Endothelial cell of umbilical vein (primary cell): ENCODE measurements around the gene EHBP1L1. TPM values are rescaled to one million over a fixed set of nuclear protein-coding genes. Genes with fewer than 3 reads are reported as not detected.

ENCODE experiments used
- BruUV-seq: library from RNA; stranded (reverse); fragments of 400-500 nt; replicated peaks from 2 replicates; lab custom pipeline; 2021; lab: Mats Ljungman, UMichigan
- CTCF ChIA-PET: fragments of 300-600, 350-600 bp; sonication (Branson Sonifier 250); formaldehyde crosslinking; loops from one replicate; lab custom pipeline; 2021; ENCODE audit warnings: antibody characterized with exemption, inconsistent platforms; lab: Charles Lee
- POLR2A ChIA-PET: fragments of 300-600, 350-600 bp; sonication (Branson Sonifier 250); formaldehyde crosslinking; loops from one replicate; lab custom pipeline; 2021; ENCODE audit warnings: antibody characterized with exemption, inconsistent platforms; lab: Charles Lee
- DNase-seq: peaks from one replicate; pipeline ENCODE4 v3.0.0-alpha.2; 2011; ENCODE audit warnings: low read depth, low spot score
- FAIRE-seq: peaks from 2 replicates; lab custom pipeline; 2011; peaks lifted over from hg19 to GRCh38; lab: Jason Lieb, UNC
- H2AFZ ChIP-seq: 2 replicates; pipeline ENCODE4 v1.6.0; 2012; ENCODE audit warnings: low read depth, low read length, control low read depth, inconsistent platforms
- H3K27ac ChIP-seq: 2 replicates; pipeline ENCODE4 v1.5.1; 2011; ENCODE audit warnings: low read depth, mild to moderate bottlenecking, control low read depth, low read length, moderate library complexity; ENCODE audit not compliant: insufficient read depth
- H3K27me3 ChIP-seq, 2 experiments: 2 replicates each; pipeline versions ENCODE4 v1.6.0 to v1.6.1; 2011; ENCODE audit warnings: low read length in 2 of 2, mixed read lengths in 1 of 2; ENCODE audit not compliant: control insufficient read depth in 2 of 2, insufficient read depth in 2 of 2
- H3K36me3 ChIP-seq, 2 experiments: 2 replicates in 1 of 2; 3 replicates in 1 of 2; pipeline ENCODE4 v1.5.1; 2011; ENCODE audit warnings: low read length in 2 of 2, mild to moderate bottlenecking in 1 of 2, moderate library complexity in 1 of 2; ENCODE audit not compliant: control insufficient read depth in 2 of 2, insufficient read depth in 2 of 2; ENCODE audit errors: extremely low read depth in 1 of 2
- H3K4me1 ChIP-seq: 3 replicates; pipeline ENCODE4 v1.5.1; 2011; ENCODE audit warnings: mild to moderate bottlenecking, low read length; ENCODE audit not compliant: control insufficient read depth, insufficient read depth; ENCODE audit errors: extremely low read depth
- H3K4me2 ChIP-seq: 2 replicates; pipeline ENCODE4 v1.6.1; 2011; ENCODE audit warnings: low read length, control low read depth, mixed read lengths; ENCODE audit not compliant: insufficient read depth
- H3K4me3 ChIP-seq, 3 experiments: fragments of 200-600 bp in 1 of 3; sonication (generic), shearing (Covaris generic) in 1 of 3; replicated peaks in 1 of 3; 2 replicates each; pipeline ENCODE4 v1.5.1; 2011 to 2016; ENCODE audit warnings: control low read depth in 3 of 3, low read length in 3 of 3, mild to moderate bottlenecking in 2 of 3, inconsistent platforms in 1 of 3, low read depth in 1 of 3, moderate library complexity in 1 of 3; ENCODE audit not compliant: insufficient read depth in 1 of 3
- H3K79me2 ChIP-seq: 2 replicates; pipeline ENCODE4 v1.6.0; 2012; ENCODE audit warnings: low read length, inconsistent platforms; ENCODE audit not compliant: control insufficient read depth, insufficient read depth
- H3K9ac ChIP-seq: replicated peaks from 2 replicates; pipeline ENCODE3; 2011; ENCODE audit warnings: low read length, control low read depth; ENCODE audit not compliant: insufficient read depth; ENCODE audit errors: extremely low read depth
- H3K9me1 ChIP-seq: replicated peaks from 3 replicates; pipeline ENCODE4 v1.6.0; 2011; ENCODE audit warnings: mild to moderate bottlenecking, low read length; ENCODE audit not compliant: control insufficient read depth, insufficient read depth; ENCODE audit errors: extremely low read depth
- H3K9me3 ChIP-seq: replicated peaks from 2 replicates; pipeline ENCODE4 v1.5.1; 2012; ENCODE audit warnings: low read length, inconsistent platforms; ENCODE audit not compliant: control insufficient read depth, insufficient read depth
- H4K20me1 ChIP-seq: replicated peaks from 2 replicates; pipeline ENCODE3; 2011; ENCODE audit warnings: mild to moderate bottlenecking, low read length; ENCODE audit not compliant: control insufficient read depth, insufficient read depth; ENCODE audit errors: extremely low read depth
- EZH2 ChIP-seq: IDR thresholded peaks from 2 replicates; pipeline ENCODE4 v1.6.1; 2012; ENCODE audit warnings: borderline replicate concordance, low read depth, mild to moderate bottlenecking, moderate library complexity, low read length, inconsistent platforms; ENCODE audit not compliant: severe bottlenecking
- FOS ChIP-seq: IDR thresholded peaks from 2 replicates; pipeline ENCODE4 v1.6.1; 2011; ENCODE audit warnings: mild to moderate bottlenecking, low read length, moderate library complexity, borderline replicate concordance; ENCODE audit not compliant: insufficient read depth
- JUN ChIP-seq: IDR thresholded peaks from 2 replicates; pipeline ENCODE4 v1.6.1; 2011; ENCODE audit warnings: borderline replicate concordance, low read depth; ENCODE audit not compliant: insufficient read length, insufficient read depth
- MYC ChIP-seq: IDR thresholded peaks from one replicate; pipeline ENCODE4 v1.6.1; 2011; ENCODE audit warnings: mild to moderate bottlenecking, low read depth, low read length
- POLR2A ChIP-seq: IDR thresholded peaks from 2 replicates; pipeline ENCODE4 v1.6.1; 2012; ENCODE audit warnings: low read depth, mild to moderate bottlenecking, control low read depth, low read length
- POLR2AphosphoS5 ChIP-seq: IDR thresholded peaks from 2 replicates; pipeline ENCODE4 v1.6.1; 2012; ENCODE audit warnings: low read depth, mild to moderate bottlenecking, control low read depth, low read length, moderate library complexity; ENCODE audit not compliant: insufficient read depth
- dilution Hi-C: fragments of 300-500 bp; cut with MboI; formaldehyde crosslinking; loops from one replicate; pipeline ENCODE4 v1.15.0; 2019; ENCODE audit warnings: low sequenced_read_pairs; ENCODE audit not compliant: extremely low pct_ligation_motif_present
- intact Hi-C: fragments of 100-400 bp; cut with micrococcal nuclease; formaldehyde crosslinking; loops from one replicate; pipeline ENCODE4 v1.10.0; 2022
- polyA plus RNA-seq, 4 experiments: library from polyadenylated mRNA; depleted of rRNA in 3 of 4; stranded (reverse) in 3 of 4; unstranded in 1 of 4; fragments of >200 nt; gene quantifications; 2 replicates each; pipeline versions ENCODE4 v1.2.1 to v1.2.3, GENCODE V29; 2011 to 2012; ENCODE audit warnings: missing spikeins in 1 of 4
- total RNA-seq: library from RNA; stranded (reverse); gene quantifications from 2 replicates; pipeline ENCODE4 v1.2.3, GENCODE V29; 2021
- TF ChIP-seq, protein P1 (sequence below): IDR thresholded peaks from 2 replicates; pipeline ENCODE4 v1.6.1; 2011; ENCODE audit not compliant: insufficient read depth, insufficient read length
- TF ChIP-seq, protein P2 (sequence below), 2 donors: IDR thresholded peaks; 1 replicate in 1 of 2; 2 replicates in 1 of 2; pipeline ENCODE4 v1.5.1; 2011; ENCODE audit warnings: low read length in 2 of 2, mild to moderate bottlenecking in 2 of 2, moderate library complexity in 2 of 2, control low read depth in 1 of 2, inconsistent platforms in 1 of 2, low read depth in 1 of 2; ENCODE audit not compliant: insufficient read depth in 1 of 2; ENCODE audit errors: extremely low read depth in 1 of 2

Gene EHBP1L1
- total and polyA plus RNA-seq, 2 donors (not counting 3 experiments of a cell fraction or from before 2014, with no cell fraction given), result 12.7 to 19.7 TPM

DNA sequence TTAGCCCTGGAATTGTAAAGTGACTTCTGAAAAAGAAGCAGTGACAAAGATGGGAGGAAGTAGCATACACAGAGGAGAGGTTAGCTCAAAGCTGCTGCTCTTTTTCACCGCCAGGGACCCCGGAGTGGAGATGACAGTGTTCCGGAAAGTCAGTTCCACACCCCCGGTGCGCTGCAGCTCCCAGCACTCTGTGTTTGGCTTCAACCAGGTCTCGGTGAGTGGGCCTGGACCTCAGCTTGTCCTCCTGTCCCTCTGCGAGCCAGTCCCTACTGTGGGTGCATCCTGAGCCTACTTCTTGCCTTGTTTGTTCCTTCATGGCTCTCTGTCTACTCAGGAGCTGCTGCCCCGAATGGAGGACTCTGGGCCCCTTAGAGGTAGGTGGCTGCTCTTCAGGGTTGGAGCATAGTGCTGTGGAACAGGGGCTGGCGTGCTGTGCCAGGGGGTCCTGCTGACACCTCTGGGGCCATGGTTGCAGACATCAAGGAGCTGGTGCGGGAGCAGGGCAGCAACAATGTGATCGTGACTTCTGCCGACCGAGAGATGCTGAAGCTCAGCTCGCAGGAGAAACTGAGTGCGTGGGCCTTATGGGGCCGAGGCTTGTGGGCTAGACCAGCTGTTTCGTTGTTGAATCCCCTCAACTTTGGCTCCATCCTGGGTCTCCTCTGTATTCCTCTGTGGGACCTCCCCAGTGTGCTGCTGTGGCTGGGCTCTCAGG, 41.4 kb downstream of the EHBP1L1 start:
- no peaks in the 10 kb centered on the region for H3K9me3 ChIP-seq
- peaks cover 22% of the 10 kb centered on the region for H3K4me1 ChIP-seq
- no peak overlapping the region for H3K4me2 ChIP-seq
- DNase-seq, result no peak
- no peak overlapping the region for H2AFZ ChIP-seq
- H3K27me3 ChIP-seq, result no peaks in the 10 kb centered on the region
- H3K27ac ChIP-seq, result no peak overlapping the region
- BruUV-seq, result no TSS peak
- no peak overlapping the region for H3K4me3 ChIP-seq
- ChIA-PET POLR2A (no interaction called here), CTCF (interaction anchor here (1.2 kb wide), 1 partner anchor 9 kb away, joined by 5 read pairs; no protein-coding TSS in a partner anchor)
- dilution Hi-C loops (no loop called here), intact Hi-C loops (no loop called here)
- no peak for FAIRE-seq
- no peaks in the 10 kb centered on the region for H3K9me1 ChIP-seq
- TF ChIP-seq, protein P1, sequence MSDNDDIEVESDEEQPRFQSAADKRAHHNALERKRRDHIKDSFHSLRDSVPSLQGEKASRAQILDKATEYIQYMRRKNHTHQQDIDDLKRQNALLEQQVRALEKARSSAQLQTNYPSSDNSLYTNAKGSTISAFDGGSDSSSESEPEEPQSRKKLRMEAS, result no peak
- TF ChIP-seq, protein P2, sequence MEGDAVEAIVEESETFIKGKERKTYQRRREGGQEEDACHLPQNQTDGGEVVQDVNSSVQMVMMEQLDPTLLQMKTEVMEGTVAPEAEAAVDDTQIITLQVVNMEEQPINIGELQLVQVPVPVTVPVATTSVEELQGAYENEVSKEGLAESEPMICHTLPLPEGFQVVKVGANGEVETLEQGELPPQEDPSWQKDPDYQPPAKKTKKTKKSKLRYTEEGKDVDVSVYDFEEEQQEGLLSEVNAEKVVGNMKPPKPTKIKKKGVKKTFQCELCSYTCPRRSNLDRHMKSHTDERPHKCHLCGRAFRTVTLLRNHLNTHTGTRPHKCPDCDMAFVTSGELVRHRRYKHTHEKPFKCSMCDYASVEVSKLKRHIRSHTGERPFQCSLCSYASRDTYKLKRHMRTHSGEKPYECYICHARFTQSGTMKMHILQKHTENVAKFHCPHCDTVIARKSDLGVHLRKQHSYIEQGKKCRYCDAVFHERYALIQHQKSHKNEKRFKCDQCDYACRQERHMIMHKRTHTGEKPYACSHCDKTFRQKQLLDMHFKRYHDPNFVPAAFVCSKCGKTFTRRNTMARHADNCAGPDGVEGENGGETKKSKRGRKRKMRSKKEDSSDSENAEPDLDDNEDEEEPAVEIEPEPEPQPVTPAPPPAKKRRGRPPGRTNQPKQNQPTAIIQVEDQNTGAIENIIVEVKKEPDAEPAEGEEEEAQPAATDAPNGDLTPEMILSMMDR (IDR thresholded peaks at IDR 0.05; ENCODE audit: extremely low read depth in 1 of 2, insufficient read depth in 1 of 2, low read depth in 1 of 2, low read length in 2 of 2), result no peak
- no peak for TF ChIP-seq POLR2A
- TF ChIP-seq EZH2, result no peak
- TF ChIP-seq POLR2AphosphoS5, result no peak
- no peak for TF ChIP-seq MYC
- no peak for TF ChIP-seq JUN
- no peak for TF ChIP-seq FOS
- no peak overlapping the region for H3K9ac ChIP-seq
- no peaks in the 10 kb centered on the region for H4K20me1 ChIP-seq
- peaks cover 0 to 37% of the 10 kb centered on the region in 2 experiments for H3K36me3 ChIP-seq
- H3K79me2 ChIP-seq, result peaks cover 40% of the 10 kb centered on the region
